NCI-H526 (cell line): Measurements from ENCODE around the gene SRRM4.

Source experiments
- DNase-seq, 2 experiments: peaks; one replicate each; lab custom pipeline; 2025; lab: John Stamatoyannopoulos, UW

Gene SRRM4

DNA sequence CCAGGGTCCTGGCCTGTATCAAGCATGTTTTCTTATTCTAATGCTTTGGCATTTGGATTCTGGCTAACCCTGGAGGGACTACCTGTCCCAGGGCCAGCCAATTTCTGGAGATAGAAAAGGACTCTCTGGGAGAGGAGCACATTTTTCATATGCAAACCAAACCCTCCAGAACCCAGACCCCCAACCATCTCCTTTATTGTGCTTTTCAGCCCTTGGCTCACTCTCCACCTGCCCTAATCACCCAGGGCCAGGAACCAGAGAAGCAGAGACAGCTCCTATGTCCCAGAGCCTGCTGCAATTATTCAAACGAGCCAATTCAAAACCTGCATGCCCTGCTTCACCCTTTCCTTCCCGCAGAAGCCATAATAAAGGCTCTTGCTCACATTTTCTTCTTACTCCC lies 221.2 kb downstream of the SRRM4 start:
- peak; percentile 68 to 84 for DNase-seq

GRCh38 chr12:119204131-119204530 lies 222.8 kb downstream of the SRRM4 start:
- DNase-seq, result no peak

- DNase-seq, result no peak
These were observed 223.4 kb downstream of the SRRM4 start for GRCh38 chr12:119204671-119205285.

DNA sequence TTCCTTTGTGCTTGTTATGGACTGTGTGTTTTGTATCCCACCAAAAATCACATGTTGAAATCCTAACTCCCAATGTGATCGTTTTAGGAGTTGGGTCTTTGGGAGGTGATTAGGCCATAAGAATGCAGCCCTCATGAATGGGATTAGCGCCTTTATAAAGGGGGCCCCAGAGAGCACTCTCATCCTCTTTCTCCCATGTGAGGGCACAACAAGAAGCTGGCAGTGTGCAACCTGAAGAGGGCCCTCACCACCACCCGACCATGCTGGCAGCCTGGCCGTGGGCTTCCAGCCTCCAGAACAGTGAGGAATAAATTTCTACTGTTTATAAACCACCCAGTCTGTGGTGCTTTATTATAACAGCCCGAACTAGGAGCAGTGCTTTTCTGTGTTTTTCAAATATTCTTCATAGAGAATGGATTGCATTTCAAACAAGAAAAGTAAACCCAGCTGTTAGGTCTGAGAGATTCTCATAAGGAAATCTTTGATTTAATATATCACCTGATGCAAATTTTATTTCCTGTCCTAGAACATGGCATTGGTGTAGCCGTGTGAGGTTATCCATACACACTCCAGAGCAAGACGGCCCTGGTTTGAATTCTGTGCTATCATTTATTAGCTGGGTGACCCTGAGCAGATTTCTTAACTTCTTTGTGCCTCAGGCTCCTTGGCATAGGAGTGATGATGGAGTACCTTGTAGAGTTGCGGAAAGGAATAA lies 225.2 kb downstream of the SRRM4 start:
- DNase-seq, result peak; percentile 32 to 54

- DNase-seq, result no peak
These were observed 225.8 kb downstream of the SRRM4 start for GRCh38 chr12:119207063-119207560.

- no peak for DNase-seq
These were observed 227.3 kb downstream of the SRRM4 start for GRCh38 chr12:119208626-119209061.

DNA sequence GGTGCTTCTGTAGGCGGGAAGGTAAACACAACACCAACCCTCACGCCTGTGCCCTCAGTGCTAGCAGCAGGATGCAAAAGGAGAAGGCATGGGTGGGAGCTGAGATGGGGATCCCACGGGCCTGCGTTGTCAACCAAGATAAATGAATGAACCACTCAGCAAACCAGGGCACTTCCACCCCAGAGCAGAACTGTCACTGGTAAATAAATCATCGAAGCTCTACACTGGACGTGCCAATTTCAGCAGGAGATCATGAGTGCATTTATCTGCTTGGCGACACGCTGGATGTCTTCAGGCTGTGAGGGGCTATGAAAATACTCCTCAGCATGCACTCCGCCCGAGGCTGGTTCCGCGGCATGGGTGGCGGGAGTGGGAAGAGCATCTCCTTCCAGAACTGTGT lies 230.5 kb downstream of the SRRM4 start:
- no peak for DNase-seq
